SK-N-SH (cell line): Measurements from ENCODE around the gene MROH7.

Experiments
- EP300 ChIP-seq, 2 experiments: IDR thresholded peaks; 2 replicates each; pipeline versions ENCODE4 v1.4.0 to v1.6.1; 2012; ENCODE audit warnings: borderline replicate concordance in 1 of 2, low read depth in 1 of 2, low read length in 1 of 2
- FOSL2 ChIP-seq: IDR thresholded peaks from 2 replicates; pipeline ENCODE4 v1.4.0; 2012; ENCODE audit warnings: low read depth, mild to moderate bottlenecking, moderate library complexity, borderline replicate concordance
- FOXJ3 ChIP-seq: sonication (generic); formaldehyde crosslinking; IDR thresholded peaks from 2 replicates; pipeline ENCODE4 v1.5.1; 2020; ENCODE audit warnings: mild to moderate bottlenecking, missing genetic modification reagents
- FOXM1 ChIP-seq: IDR thresholded peaks from 2 replicates; pipeline ENCODE4 v1.4.0; 2012; ENCODE audit warnings: low read depth, mild to moderate bottlenecking
- GABPA ChIP-seq: IDR thresholded peaks from 2 replicates; pipeline ENCODE4 v1.4.0; 2012; ENCODE audit warnings: low read depth, mild to moderate bottlenecking
- POLR2AphosphoS5 ChIP-seq: IDR thresholded peaks from 2 replicates; pipeline ENCODE4 v1.6.1; 2012; ENCODE audit warnings: low read depth, low read length
- RFX5 ChIP-seq: IDR thresholded peaks from 2 replicates; pipeline ENCODE4 v1.6.1; 2012; ENCODE audit warnings: mild to moderate bottlenecking, improper control_type of control experiment, low read length
- TAF1 ChIP-seq: IDR thresholded peaks from 2 replicates; pipeline ENCODE4 v1.6.1; 2012; ENCODE audit warnings: low read depth, mild to moderate bottlenecking, low read length, moderate library complexity, borderline replicate concordance
- TF ChIP-seq, protein P1 (sequence below): fragments of 200-600 bp; sonication (generic); IDR thresholded peaks from 2 replicates; pipeline ENCODE4 v1.6.1; 2017; ENCODE audit warnings: antibody characterized with exemption, mild to moderate bottlenecking, moderate library complexity
- TF ChIP-seq, protein P2 (sequence below): IDR thresholded peaks from 2 replicates; pipeline ENCODE4; 2012
- TF ChIP-seq, protein P3 (sequence below): fragments of 150-350 bp; IDR thresholded peaks from 2 replicates; pipeline ENCODE4 v1.6.1; 2017; ENCODE audit warnings: antibody characterized with exemption, low read length, low read depth, borderline replicate concordance

DNA sequence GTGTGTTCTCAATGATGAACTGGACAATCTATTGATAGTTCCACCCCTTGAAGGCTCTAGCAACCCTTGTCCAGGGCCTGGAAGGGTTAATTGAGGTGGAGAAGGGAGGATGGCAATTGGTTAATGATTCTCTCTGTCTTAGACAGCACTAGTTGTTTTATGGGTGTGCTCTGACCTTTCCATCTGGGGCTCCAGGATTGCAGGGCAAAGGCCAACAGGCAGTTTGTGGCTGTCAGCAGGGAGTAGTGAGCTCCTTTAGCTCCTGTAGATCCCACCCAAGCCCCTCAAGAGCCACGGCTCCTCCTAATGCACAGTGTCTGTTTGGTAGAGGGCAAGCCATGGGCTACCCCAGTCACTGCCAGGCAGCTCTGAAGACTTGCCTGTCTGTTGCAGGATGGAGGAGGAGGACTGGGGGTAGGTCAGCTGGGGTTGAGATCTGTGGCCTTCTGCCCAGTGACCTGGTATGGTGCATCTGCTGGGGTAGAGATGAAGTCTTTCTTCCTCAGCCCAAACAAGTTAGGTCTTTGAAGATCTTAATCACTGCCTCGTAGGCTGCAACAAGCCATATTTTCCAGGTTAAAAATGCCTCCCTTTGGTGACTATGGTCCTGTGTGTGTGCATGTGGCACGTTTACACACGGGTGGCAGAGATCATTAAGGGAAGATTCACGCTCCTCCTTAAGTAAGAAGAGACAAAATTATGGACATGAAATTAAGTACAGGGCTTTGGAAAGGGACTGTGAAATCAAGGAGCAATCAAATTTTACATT, 7.7 kb downstream of the MROH7 start:
- TF ChIP-seq POLR2AphosphoS5 (no peak), FOSL2 (no peak), RFX5 (no peak), FOXJ3 (CRISPR knock-in tag) (no peak), EP300 (IDR thresholded peaks at IDR 0.05; ENCODE audit: borderline replicate concordance in 1 of 2, low read depth in 1 of 2, low read length in 1 of 2) (no peak), FOXM1 (no peak), GABPA (no peak), TAF1 (no peak)
- TF ChIP-seq, protein P1, sequence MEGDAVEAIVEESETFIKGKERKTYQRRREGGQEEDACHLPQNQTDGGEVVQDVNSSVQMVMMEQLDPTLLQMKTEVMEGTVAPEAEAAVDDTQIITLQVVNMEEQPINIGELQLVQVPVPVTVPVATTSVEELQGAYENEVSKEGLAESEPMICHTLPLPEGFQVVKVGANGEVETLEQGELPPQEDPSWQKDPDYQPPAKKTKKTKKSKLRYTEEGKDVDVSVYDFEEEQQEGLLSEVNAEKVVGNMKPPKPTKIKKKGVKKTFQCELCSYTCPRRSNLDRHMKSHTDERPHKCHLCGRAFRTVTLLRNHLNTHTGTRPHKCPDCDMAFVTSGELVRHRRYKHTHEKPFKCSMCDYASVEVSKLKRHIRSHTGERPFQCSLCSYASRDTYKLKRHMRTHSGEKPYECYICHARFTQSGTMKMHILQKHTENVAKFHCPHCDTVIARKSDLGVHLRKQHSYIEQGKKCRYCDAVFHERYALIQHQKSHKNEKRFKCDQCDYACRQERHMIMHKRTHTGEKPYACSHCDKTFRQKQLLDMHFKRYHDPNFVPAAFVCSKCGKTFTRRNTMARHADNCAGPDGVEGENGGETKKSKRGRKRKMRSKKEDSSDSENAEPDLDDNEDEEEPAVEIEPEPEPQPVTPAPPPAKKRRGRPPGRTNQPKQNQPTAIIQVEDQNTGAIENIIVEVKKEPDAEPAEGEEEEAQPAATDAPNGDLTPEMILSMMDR: no peak
- TF ChIP-seq, protein P2, sequence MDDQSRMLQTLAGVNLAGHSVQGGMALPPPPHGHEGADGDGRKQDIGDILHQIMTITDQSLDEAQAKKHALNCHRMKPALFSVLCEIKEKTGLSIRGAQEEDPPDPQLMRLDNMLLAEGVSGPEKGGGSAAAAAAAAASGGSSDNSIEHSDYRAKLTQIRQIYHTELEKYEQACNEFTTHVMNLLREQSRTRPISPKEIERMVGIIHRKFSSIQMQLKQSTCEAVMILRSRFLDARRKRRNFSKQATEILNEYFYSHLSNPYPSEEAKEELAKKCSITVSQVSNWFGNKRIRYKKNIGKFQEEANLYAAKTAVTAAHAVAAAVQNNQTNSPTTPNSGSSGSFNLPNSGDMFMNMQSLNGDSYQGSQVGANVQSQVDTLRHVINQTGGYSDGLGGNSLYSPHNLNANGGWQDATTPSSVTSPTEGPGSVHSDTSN: no peak
- TF ChIP-seq, protein P3, sequence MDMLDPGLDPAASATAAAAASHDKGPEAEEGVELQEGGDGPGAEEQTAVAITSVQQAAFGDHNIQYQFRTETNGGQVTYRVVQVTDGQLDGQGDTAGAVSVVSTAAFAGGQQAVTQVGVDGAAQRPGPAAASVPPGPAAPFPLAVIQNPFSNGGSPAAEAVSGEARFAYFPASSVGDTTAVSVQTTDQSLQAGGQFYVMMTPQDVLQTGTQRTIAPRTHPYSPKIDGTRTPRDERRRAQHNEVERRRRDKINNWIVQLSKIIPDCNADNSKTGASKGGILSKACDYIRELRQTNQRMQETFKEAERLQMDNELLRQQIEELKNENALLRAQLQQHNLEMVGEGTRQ: no peak
